Raji (cell line): ENCODE measurements around the gene C11orf86.

Source experiments
- POLR2A ChIP-seq: IDR thresholded peaks from 2 replicates; pipeline ENCODE4 v1.6.1; 2011; ENCODE audit warnings: low read depth, low read length, control low read depth; ENCODE audit not compliant: insufficient read depth

C11orf86 gene

DNA sequence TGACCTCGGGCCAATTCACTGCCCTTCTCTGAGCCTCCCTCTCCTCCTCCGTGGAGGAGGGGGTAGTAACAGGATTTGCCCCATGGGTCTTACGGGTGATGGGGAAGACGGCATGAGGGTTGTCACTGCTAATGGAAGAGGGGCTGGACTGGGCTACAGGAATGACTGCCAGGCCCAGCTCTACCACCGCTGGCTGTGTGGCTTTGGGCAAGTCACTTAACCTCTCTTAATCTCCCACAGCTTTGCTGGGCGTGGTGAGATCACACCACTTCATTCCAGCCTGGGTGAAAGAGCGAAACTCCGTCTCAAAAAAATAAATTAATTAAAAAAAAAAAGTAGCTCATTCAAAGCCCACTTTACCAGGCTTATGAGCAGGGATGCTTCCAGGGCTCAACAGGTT is 50.6 kb downstream of the C11orf86 start:
- no peak for TF ChIP-seq POLR2A
